K562 (cell line): ENCODE data around the gene LIG3. TPM values are rescaled to one million over a fixed set of nuclear protein-coding genes. Genes with fewer than 3 reads are reported as not detected.

Experiments used
- BCOR ChIP-seq: fragments of 450-650 bp; IDR thresholded peaks from 2 replicates; pipeline ENCODE4 v1.6.1; 2016
- CBFA2T2 ChIP-seq: fragments of 450-650 bp; conservative IDR thresholded peaks from 2 replicates; pipeline ENCODE4 v1.6.1; 2017; ENCODE audit warnings: mild to moderate bottlenecking
- DACH1 ChIP-seq: fragments of 450-650 bp; IDR thresholded peaks from 2 replicates; pipeline ENCODE4 v1.6.1; 2018; ENCODE audit not compliant: partially characterized antibody
- DPF2 ChIP-seq: fragments of 450-650 bp; IDR thresholded peaks from 2 replicates; pipeline ENCODE4 v1.6.1; 2016
- HBP1 ChIP-seq: fragments of 450-650 bp; formaldehyde crosslinking; IDR thresholded peaks from 2 replicates; pipeline ENCODE4 v1.4.0; 2022; ENCODE audit warnings: missing genetic modification characterization
- ZBTB40 ChIP-seq, 2 experiments: fragments of 450-650 bp in 1 of 2; sonication (generic) in 1 of 2; formaldehyde crosslinking in 1 of 2; IDR thresholded peaks; 2 replicates each; pipeline versions ENCODE4 v1.7.1 to v1.9.0; 2016 to 2022; ENCODE audit warnings: inconsistent platforms in 1 of 2, mild to moderate bottlenecking in 1 of 2, missing genetic modification reagents in 1 of 2
- ZNF274 ChIP-seq: IDR thresholded peaks from 2 replicates; pipeline ENCODE4 v1.6.1; 2011; ENCODE audit warnings: low read depth, mild to moderate bottlenecking, low read length, moderate library complexity, borderline replicate concordance
- ZNF699 ChIP-seq: fragments of 250-450 bp; sonication (Bioruptor Pico); IDR thresholded peaks from 2 replicates; pipeline ENCODE4 v1.8.0; 2021; ENCODE audit warnings: mild to moderate bottlenecking, moderate library complexity; ENCODE audit not compliant: insufficient replicate concordance
- ZNF778 ChIP-seq: fragments of 450-650 bp; formaldehyde crosslinking; IDR thresholded peaks from 2 replicates; pipeline ENCODE4 v1.4.0; 2020; ENCODE audit warnings: mild to moderate bottlenecking, moderate library complexity
- polyA plus RNA-seq, 8 experiments: library from polyadenylated mRNA; depleted of rRNA in 4 of 8; stranded (reverse) in 5 of 8; unstranded in 3 of 8; fragments of >200 nt; fragmentation: Nextera tagmentation in 2 of 8; fragmentation: Illumina TruSeq in 1 of 8; extraction: Ambion mirVana in 2 of 8; extraction: Trizol in 1 of 8; gene quantifications; 2 replicates each; pipeline versions ENCODE4 v1.2.1 to v1.2.3, GENCODE V29; 2011 to 2014; ENCODE audit warnings: inconsistent platforms in 1 of 8, missing spikeins in 1 of 8
- total RNA-seq, 7 experiments: library from RNA; depleted of rRNA in 6 of 7; stranded (reverse); fragments of >200 nt in 6 of 7; fragmentation: Illumina TruSeq in 2 of 7; extraction: Trizol in 2 of 7; gene quantifications; 2 replicates each; pipeline versions ENCODE4 v1.2.1 to v1.2.3, GENCODE V29; 2011 to 2021; ENCODE audit warnings: low replicate concordance in 1 of 7
- TF ChIP-seq, protein P1 (sequence below): sonication (generic); formaldehyde crosslinking; IDR thresholded peaks from 2 replicates; pipeline ENCODE4 v1.8.0; 2023; ENCODE audit warnings: missing genetic modification reagents, mild to moderate bottlenecking, borderline replicate concordance

Gene LIG3
- total and polyA plus RNA-seq, 9 of the 15 experiments (the other 6 are each of a cell fraction or from before 2014, with no cell fraction given), result 7.6 to 75.0 (median 43.0) TPM

- TF ChIP-seq, protein P1, sequence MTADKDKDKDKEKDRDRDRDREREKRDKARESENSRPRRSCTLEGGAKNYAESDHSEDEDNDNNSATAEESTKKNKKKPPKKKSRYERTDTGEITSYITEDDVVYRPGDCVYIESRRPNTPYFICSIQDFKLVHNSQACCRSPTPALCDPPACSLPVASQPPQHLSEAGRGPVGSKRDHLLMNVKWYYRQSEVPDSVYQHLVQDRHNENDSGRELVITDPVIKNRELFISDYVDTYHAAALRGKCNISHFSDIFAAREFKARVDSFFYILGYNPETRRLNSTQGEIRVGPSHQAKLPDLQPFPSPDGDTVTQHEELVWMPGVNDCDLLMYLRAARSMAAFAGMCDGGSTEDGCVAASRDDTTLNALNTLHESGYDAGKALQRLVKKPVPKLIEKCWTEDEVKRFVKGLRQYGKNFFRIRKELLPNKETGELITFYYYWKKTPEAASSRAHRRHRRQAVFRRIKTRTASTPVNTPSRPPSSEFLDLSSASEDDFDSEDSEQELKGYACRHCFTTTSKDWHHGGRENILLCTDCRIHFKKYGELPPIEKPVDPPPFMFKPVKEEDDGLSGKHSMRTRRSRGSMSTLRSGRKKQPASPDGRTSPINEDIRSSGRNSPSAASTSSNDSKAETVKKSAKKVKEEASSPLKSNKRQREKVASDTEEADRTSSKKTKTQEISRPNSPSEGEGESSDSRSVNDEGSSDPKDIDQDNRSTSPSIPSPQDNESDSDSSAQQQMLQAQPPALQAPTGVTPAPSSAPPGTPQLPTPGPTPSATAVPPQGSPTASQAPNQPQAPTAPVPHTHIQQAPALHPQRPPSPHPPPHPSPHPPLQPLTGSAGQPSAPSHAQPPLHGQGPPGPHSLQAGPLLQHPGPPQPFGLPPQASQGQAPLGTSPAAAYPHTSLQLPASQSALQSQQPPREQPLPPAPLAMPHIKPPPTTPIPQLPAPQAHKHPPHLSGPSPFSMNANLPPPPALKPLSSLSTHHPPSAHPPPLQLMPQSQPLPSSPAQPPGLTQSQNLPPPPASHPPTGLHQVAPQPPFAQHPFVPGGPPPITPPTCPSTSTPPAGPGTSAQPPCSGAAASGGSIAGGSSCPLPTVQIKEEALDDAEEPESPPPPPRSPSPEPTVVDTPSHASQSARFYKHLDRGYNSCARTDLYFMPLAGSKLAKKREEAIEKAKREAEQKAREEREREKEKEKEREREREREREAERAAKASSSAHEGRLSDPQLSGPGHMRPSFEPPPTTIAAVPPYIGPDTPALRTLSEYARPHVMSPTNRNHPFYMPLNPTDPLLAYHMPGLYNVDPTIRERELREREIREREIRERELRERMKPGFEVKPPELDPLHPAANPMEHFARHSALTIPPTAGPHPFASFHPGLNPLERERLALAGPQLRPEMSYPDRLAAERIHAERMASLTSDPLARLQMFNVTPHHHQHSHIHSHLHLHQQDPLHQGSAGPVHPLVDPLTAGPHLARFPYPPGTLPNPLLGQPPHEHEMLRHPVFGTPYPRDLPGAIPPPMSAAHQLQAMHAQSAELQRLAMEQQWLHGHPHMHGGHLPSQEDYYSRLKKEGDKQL (CRISPR knock-in tag), result no peak
- TF ChIP-seq HBP1 (CRISPR knock-in tag) (no peak), BCOR (0 out of 2 replicates have a peak, but pooled peaks have one; percentile 17), ZNF699 (CRISPR knock-in tag) (no peak), CBFA2T2 (no peak), ZBTB40 (IDR thresholded peaks at IDR 0.05) (peak; percentile 96), ZBTB40 (CRISPR knock-in tag; IDR thresholded peaks at IDR 0.05) (no peak), DPF2 (no peak), ZNF778 (no peak), ZNF274 (no peak), DACH1 (no peak)
Observed at GRCh38 chr17:34961093-34961911, 19.0 kb upstream of the LIG3 start, which contains the start of the genes CCT6B and ZNF830 (continued).
